PC-3 (cell line): ENCODE data around the gene BACH2. TPM values are rescaled to one million over a fixed set of nuclear protein-coding genes. Genes with fewer than 3 reads are reported as not detected.

ENCODE experiments used
- ATAC-seq: fragments of 200-7000 bp; cut with Tn5 transposase; 2 replicates; pipeline ENCODE4 v1.9.1; 2020; ENCODE audit warnings: mild to moderate bottlenecking, moderate library complexity
- BruUV-seq: library from RNA; stranded (reverse); fragments of 400-500 nt; replicated peaks from 2 replicates; lab custom pipeline; 2021; lab: Mats Ljungman, UMichigan
- CTCF ChIA-PET: fragments of 300-600 bp; sonication (Branson Sonifier 250); formaldehyde crosslinking; loops from one replicate; lab custom pipeline; 2022; ENCODE audit warnings: antibody characterized with exemption; lab: Charles Lee
- POLR2A ChIA-PET: fragments of 300-600 bp; sonication (Branson Sonifier 250); formaldehyde crosslinking; loops from one replicate; lab custom pipeline; 2022; ENCODE audit warnings: antibody characterized with exemption; ENCODE audit not compliant: unreplicated experiment; lab: Charles Lee
- DNase-seq: peaks from one replicate; pipeline ENCODE4 v3.0.0-alpha.2; 2015
- H2AFZ ChIP-seq: fragments of 300-600 bp; sonication (generic); 2 replicates; pipeline ENCODE4 v1.6.0; 2016; ENCODE audit warnings: antibody characterized with exemption, low read length
- H3F3A ChIP-seq: fragments of 300-600 bp; sonication (generic); one replicate; pipeline ENCODE4 v1.6.0; 2017; ENCODE audit warnings: antibody characterized with exemption, low read length, control low read depth, mild to moderate bottlenecking; ENCODE audit not compliant: unreplicated experiment
- H3K27ac ChIP-seq: fragments of 300-600 bp; sonication (generic); 2 replicates; pipeline ENCODE4 v1.5.1; 2016; ENCODE audit warnings: mild to moderate bottlenecking, low read length
- H3K27me3 ChIP-seq: fragments of 300-600 bp; sonication (generic); 2 replicates; pipeline ENCODE4 v1.6.1; 2016; ENCODE audit warnings: low read length, mixed read lengths
- H3K36me3 ChIP-seq: fragments of 300-600 bp; sonication (generic); 2 replicates; pipeline ENCODE4 v1.6.1; 2016; ENCODE audit warnings: low read depth, mixed run types, low read length, mixed read lengths
- H3K4me1 ChIP-seq: fragments of 300-600 bp; sonication (generic); 2 replicates; pipeline ENCODE4 v1.5.1; 2016; ENCODE audit warnings: low read length; ENCODE audit not compliant: insufficient read depth
- H3K4me2 ChIP-seq: fragments of 300-600 bp; sonication (generic); 2 replicates; pipeline ENCODE4 v1.6.0; 2016; ENCODE audit warnings: low read length
- H3K4me3 ChIP-seq: fragments of 300-600 bp; sonication (generic); 2 replicates; pipeline ENCODE4 v1.5.1; 2016; ENCODE audit warnings: mild to moderate bottlenecking, low read length, mixed read lengths
- H3K79me2 ChIP-seq: fragments of 300-600 bp; sonication (generic); 2 replicates; pipeline ENCODE4 v1.6.1; 2017; ENCODE audit warnings: low read length, mixed read lengths
- H3K9ac ChIP-seq: fragments of 300-600 bp; sonication (generic); 2 replicates; pipeline ENCODE4 v1.6.0; 2016; ENCODE audit warnings: mild to moderate bottlenecking, low read length
- H3K9me2 ChIP-seq: fragments of 300-600 bp; sonication (generic); replicated peaks from 2 replicates; pipeline ENCODE4 v1.6.1; 2016; ENCODE audit warnings: mixed run types, low read length, mixed read lengths
- H3K9me3 ChIP-seq: fragments of 300-600 bp; sonication (generic); 2 replicates; pipeline ENCODE4 v1.6.1; 2016; ENCODE audit warnings: low read length, mixed read lengths
- H4K20me1 ChIP-seq: fragments of 300-600 bp; sonication (generic); 2 replicates; pipeline ENCODE4 v1.6.1; 2016; ENCODE audit warnings: low read length, mixed read lengths
- CTCF ChIP-seq: fragments of 300-600 bp; sonication (generic); conservative IDR thresholded peaks from 2 replicates; pipeline ENCODE4 v1.5.1; 2017; ENCODE audit warnings: antibody characterized with exemption, low read depth, mild to moderate bottlenecking, low read length
- EZH2 ChIP-seq: fragments of 300-600 bp; sonication (generic); IDR thresholded peaks from one replicate; pipeline ENCODE4 v1.6.1; 2017; ENCODE audit warnings: antibody characterized with exemption, mild to moderate bottlenecking, low read length; ENCODE audit not compliant: unreplicated experiment
- EZH2phosphoT487 ChIP-seq: fragments of 300-600 bp; sonication (generic); IDR thresholded peaks from 2 replicates; pipeline ENCODE4 v1.6.1; 2018; ENCODE audit warnings: mild to moderate bottlenecking, antibody characterized with exemption, low read length, borderline replicate concordance
- intact Hi-C: fragments of 100-400 bp; cut with micrococcal nuclease; formaldehyde crosslinking; loops from 2 replicates; pipeline ENCODE4 v1.9.0; 2023
- total RNA-seq: library from RNA; depleted of rRNA; stranded (reverse); fragments of >200 nt; gene quantifications from 2 replicates; pipeline ENCODE4 v1.2.3, GENCODE V29; 2014

The BACH2 gene
- total RNA-seq, 1 experiment from 2014 or later: 7.0 TPM

- H3K9me2 ChIP-seq: no peaks in the 10 kb centered on the region
- no TSS peak for BruUV-seq
- H3K27ac ChIP-seq: no peak overlapping the region
- no peak overlapping the region for H2AFZ ChIP-seq
- no peak overlapping the region for H3K4me3 ChIP-seq
- ChIA-PET POLR2A (no interaction called here), CTCF (no interaction called here)
- ATAC-seq: no peak
- DNase-seq: no peak
- TF ChIP-seq CTCF: no peak
- no peak for TF ChIP-seq EZH2phosphoT487
- no peak for TF ChIP-seq EZH2
- no peaks in the 10 kb centered on the region for H3K27me3 ChIP-seq
- H3K4me2 ChIP-seq: no peak overlapping the region
- H3K9me3 ChIP-seq: no peaks in the 10 kb centered on the region
- no peaks in the 10 kb centered on the region for H3K79me2 ChIP-seq
- no peaks in the 10 kb centered on the region for H4K20me1 ChIP-seq
- H3K36me3 ChIP-seq: no peaks in the 10 kb centered on the region
- H3F3A ChIP-seq: no peaks in the 10 kb centered on the region
- no peaks in the 10 kb centered on the region for H3K4me1 ChIP-seq
- intact Hi-C loops: no loop called here
- no peak overlapping the region for H3K9ac ChIP-seq
These were observed 277.4 kb downstream of the BACH2 start for GRCh38 chr6:90019216-90019615.

DNA sequence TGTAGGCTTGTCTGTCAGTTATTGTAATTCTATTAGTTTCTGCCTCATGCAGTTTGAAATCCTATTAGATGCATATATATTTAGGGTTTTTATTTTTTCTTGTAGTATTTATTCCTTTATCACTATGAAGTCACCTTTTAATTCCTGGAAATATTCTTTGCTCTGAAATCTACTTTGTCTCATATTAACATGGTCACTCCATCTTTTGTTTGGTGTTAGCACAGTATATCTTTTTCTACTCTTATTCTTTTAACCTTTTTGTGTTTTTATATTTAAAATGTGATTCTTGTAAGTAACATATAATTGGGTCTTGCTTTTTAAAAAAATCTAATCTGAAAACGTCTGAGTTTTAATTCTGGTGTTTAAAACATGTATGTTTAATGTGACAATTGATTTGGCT lies 280.8 kb downstream of the BACH2 start:
- no peaks in the 10 kb centered on the region for H4K20me1 ChIP-seq
- no peak overlapping the region for H2AFZ ChIP-seq
- H3K27me3 ChIP-seq: no peaks in the 10 kb centered on the region
- no peak overlapping the region for H3K9ac ChIP-seq
- no peaks in the 10 kb centered on the region for H3K9me3 ChIP-seq
- no peak overlapping the region for H3K4me3 ChIP-seq
- no peaks in the 10 kb centered on the region for H3F3A ChIP-seq
- TF ChIP-seq EZH2 (no peak), CTCF (no peak), EZH2phosphoT487 (no peak)
- CTCF ChIA-PET: no interaction called here
- DNase-seq: no peak
- no peaks in the 10 kb centered on the region for H3K9me2 ChIP-seq
- H3K4me2 ChIP-seq: no peak overlapping the region
- ATAC-seq: no peak
- H3K27ac ChIP-seq: no peak overlapping the region
- H3K36me3 ChIP-seq: no peaks in the 10 kb centered on the region
- no peaks in the 10 kb centered on the region for H3K79me2 ChIP-seq
- intact Hi-C loops: no loop called here
- BruUV-seq: no TSS peak
- no peaks in the 10 kb centered on the region for H3K4me1 ChIP-seq
- POLR2A ChIA-PET: no interaction called here

DNA sequence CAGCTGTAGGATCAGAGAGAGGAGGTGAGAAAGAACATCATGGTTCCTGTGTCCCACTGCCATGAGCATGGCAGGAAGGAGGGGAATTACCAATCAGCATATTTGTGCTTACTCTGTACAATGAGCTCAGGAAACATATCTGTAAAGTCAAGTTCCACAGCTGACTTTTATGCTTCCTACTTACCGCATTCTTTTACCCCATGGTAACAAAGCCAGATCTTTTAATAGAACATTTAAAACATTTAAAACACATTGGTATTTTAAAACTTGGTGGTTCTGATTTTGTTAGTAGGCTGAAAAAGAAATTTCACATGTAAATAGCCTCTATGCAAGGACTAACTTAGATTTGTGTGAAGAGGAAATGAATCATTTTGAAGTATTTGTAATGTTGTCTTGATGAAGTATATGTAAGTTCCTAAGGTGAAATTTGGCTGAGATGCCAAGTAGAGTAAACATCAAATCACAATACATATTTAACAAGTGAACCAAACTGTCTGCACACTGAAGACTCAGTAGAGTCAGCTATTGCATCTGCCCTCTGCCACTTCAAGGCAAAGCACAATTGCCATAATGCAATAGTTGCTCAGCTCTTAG lies 287.6 kb downstream of the BACH2 start:
- DNase-seq: peak; percentile 70
- peak overlapping the region; percentile 25; the same call in 1 of the 2 replicates for H3K9ac ChIP-seq

More for the DNA sequence above, 287.6 kb downstream of the BACH2 start:
- no peaks in the 10 kb centered on the region for H3K27me3 ChIP-seq
- no peaks in the 10 kb centered on the region for H3K9me3 ChIP-seq
- H3K4me2 ChIP-seq: peak overlapping the region; percentile 56
- TF ChIP-seq CTCF (no peak), EZH2 (no peak), EZH2phosphoT487 (no peak)
- H3K9me2 ChIP-seq: no peaks in the 10 kb centered on the region
- 0 out of 2 replicates have a peak overlapping the region, but pooled peaks have one; percentile 25 for H2AFZ ChIP-seq
- peaks cover 22% of the 10 kb centered on the region for H3K4me1 ChIP-seq
- no TSS peak for BruUV-seq
- no peaks in the 10 kb centered on the region for H3F3A ChIP-seq
- H4K20me1 ChIP-seq: no peaks in the 10 kb centered on the region
- H3K4me3 ChIP-seq: no peak overlapping the region
- intact Hi-C loops: no loop called here
- H3K79me2 ChIP-seq: no peaks in the 10 kb centered on the region
- POLR2A ChIA-PET: no interaction called here
- H3K36me3 ChIP-seq: no peaks in the 10 kb centered on the region
- CTCF ChIA-PET: interaction anchor here (0.5 kb wide), 1 partner anchor 276 kb away, joined by 5 read pairs; no protein-coding TSS in a partner anchor
- peak; percentile 96 for ATAC-seq
- H3K27ac ChIP-seq: peak overlapping the region; percentile 78
